AG04449 (cell line): Measurements from ENCODE around the gene OSMR.
"Not testable (repeated sequence)": the region's sequence is repeated elsewhere in the genome, so short reads cannot be mapped to it uniquely, and the experiment has no call there.

Experiments used
- CTCF ChIA-PET: fragments of 350-600 bp; formaldehyde crosslinking; extraction: SDS; loops from one replicate; lab custom pipeline; 2021; ENCODE audit warnings: antibody characterized with exemption; lab: Yijun Ruan, JAX
- POLR2A ChIA-PET: fragments of 400-600, 350-600 bp; formaldehyde crosslinking; extraction: SDS; loops from one replicate; lab custom pipeline; 2020; ENCODE audit warnings: antibody characterized with exemption, inconsistent platforms; lab: Yijun Ruan, JAX
- DNase-seq: peaks from one replicate; pipeline ENCODE4 v3.0.0-alpha.2; 2010; ENCODE audit warnings: low read depth, low spot score
- H3K4me3 ChIP-seq: 2 replicates; pipeline ENCODE4 v1.5.1; 2011; ENCODE audit warnings: low read depth, mild to moderate bottlenecking, control low read depth, low read length
- CTCF ChIP-seq: IDR thresholded peaks from one replicate; pipeline ENCODE4 v1.5.1; 2011; ENCODE audit warnings: mild to moderate bottlenecking, moderate library complexity, low read length, control low read depth, inconsistent platforms; ENCODE audit not compliant: insufficient read depth; ENCODE audit errors: missing control alignments

The OSMR gene

GRCh38 chr5:38858839-38859238 lies 13.0 kb downstream of the OSMR start:
- no peak for TF ChIP-seq CTCF
- DNase-seq: no peak
- ChIA-PET CTCF (interaction anchor here (1.4 kb wide), 1 partner anchor 12 kb away, joined by 3 read pairs; no protein-coding TSS in a partner anchor), POLR2A (no interaction called here)
- H3K4me3 ChIP-seq: no peak overlapping the region

- DNase-seq, H3K4me3 ChIP-seq, POLR2A ChIA-PET, CTCF ChIA-PET: not testable (repeated sequence)
Observed at GRCh38 chr5:38861986-38862770, 16.4 kb downstream of the OSMR start.

- no peak overlapping the region for H3K4me3 ChIP-seq
- no peak for TF ChIP-seq CTCF
- ChIA-PET CTCF (interaction anchor here (1.0 to 1.2 kb wide), 2 partner anchors 12 to 56 kb away, joined by 3 read pairs; no protein-coding TSS in a partner anchor), POLR2A (no interaction called here)
- no peak for DNase-seq
Observed at GRCh38 chr5:38866362-38867031, 20.7 kb downstream of the OSMR start.

- no peak for TF ChIP-seq CTCF
- CTCF ChIA-PET: interaction anchor here (1.0 to 1.2 kb wide), 2 partner anchors 12 to 55 kb away, joined by 3 read pairs; no protein-coding TSS in a partner anchor
- no peak for DNase-seq
Observed at GRCh38 chr5:38867032-38867398, 21.2 kb downstream of the OSMR start.

GRCh38 chr5:38867416-38867815 lies 21.6 kb downstream of the OSMR start:
- no peak overlapping the region for H3K4me3 ChIP-seq
- no peak for DNase-seq
- CTCF ChIA-PET: interaction anchor here (1.2 kb wide), 1 partner anchor 55 kb away, joined by 3 read pairs; no protein-coding TSS in a partner anchor
- no peak for TF ChIP-seq CTCF
- POLR2A ChIA-PET: no interaction called here

More at GRCh38 chr5:38867032-38867398, 21.2 kb downstream of the OSMR start:
- no peak overlapping the region for H3K4me3 ChIP-seq
- POLR2A ChIA-PET: no interaction called here

- no peak overlapping the region for H3K4me3 ChIP-seq
- no peak for TF ChIP-seq CTCF
- no peak for DNase-seq
- CTCF ChIA-PET: interaction anchor here (1.2 kb wide), 1 partner anchor 24 kb away, joined by 3 read pairs; no protein-coding TSS in a partner anchor
- POLR2A ChIA-PET: interaction anchor here (0.7 kb wide), 1 partner anchor 23 kb away, joined by 5 read pairs; no protein-coding TSS in a partner anchor
Observed at GRCh38 chr5:38870595-38870994, 24.8 kb downstream of the OSMR start.
